PFSK-1 (cell line): ENCODE data around the gene CGB2.

ENCODE experiments used
- FOXP2 ChIP-seq: optimal IDR thresholded peaks from 2 replicates; pipeline ENCODE3; 2011; ENCODE audit warnings: borderline replicate concordance, control low read depth, inconsistent platforms; ENCODE audit not compliant: insufficient read depth; ENCODE audit errors: extremely low read length, extremely low read depth
- POLR2AphosphoS5 ChIP-seq: IDR thresholded peaks from 2 replicates; pipeline ENCODE4 v1.6.1; 2012; ENCODE audit warnings: low read depth, mild to moderate bottlenecking, control low read depth, low read length, moderate library complexity
- REST ChIP-seq, 2 experiments: IDR thresholded peaks; 2 replicates each; pipeline versions ENCODE4 v1.6.1 to v1.8.0; 2011 to 2012; ENCODE audit warnings: low read depth in 2 of 2, low read length in 2 of 2, control low read depth in 1 of 2, inconsistent platforms in 1 of 2, mild to moderate bottlenecking in 1 of 2, moderate library complexity in 1 of 2; ENCODE audit not compliant: insufficient read depth in 1 of 2
- SIN3A ChIP-seq: IDR thresholded peaks from 2 replicates; pipeline ENCODE4 v1.6.1; 2012; ENCODE audit warnings: mild to moderate bottlenecking, low read length, moderate library complexity, borderline replicate concordance; ENCODE audit not compliant: insufficient read depth
- TAF1 ChIP-seq: IDR thresholded peaks from 2 replicates; pipeline ENCODE4 v1.6.1; 2012; ENCODE audit warnings: low read length, control low read depth, borderline replicate concordance; ENCODE audit not compliant: insufficient read depth

The CGB2 gene

GRCh38 chr19:48991011-48991609 lies 40.6 kb upstream of the CGB2 start:
- no peak for TF ChIP-seq SIN3A
- TF ChIP-seq TAF1, result no peak
- TF ChIP-seq FOXP2, result no peak
- TF ChIP-seq POLR2AphosphoS5, result no peak
- no peak for TF ChIP-seq REST (IDR thresholded peaks at IDR 0.05; ENCODE audit: insufficient read depth in 1 of 2, low read depth in 2 of 2, low read length in 2 of 2)

- TF ChIP-seq TAF1 (peak; percentile 62; the same call in 1 of the 2 replicates), POLR2AphosphoS5 (peak; percentile 70; the same call in 1 of the 2 replicates), FOXP2 (no peak), REST (IDR thresholded peaks at IDR 0.05; ENCODE audit: insufficient read depth in 1 of 2, low read depth in 2 of 2, low read length in 2 of 2) (0 out of 4 replicates have a peak, but pooled peaks of 1 of the 2 experiments have one; percentile 21), SIN3A (no peak)
Measured at GRCh38 chr19:48991873-48992580, 39.7 kb upstream of the CGB2 start.

DNA sequence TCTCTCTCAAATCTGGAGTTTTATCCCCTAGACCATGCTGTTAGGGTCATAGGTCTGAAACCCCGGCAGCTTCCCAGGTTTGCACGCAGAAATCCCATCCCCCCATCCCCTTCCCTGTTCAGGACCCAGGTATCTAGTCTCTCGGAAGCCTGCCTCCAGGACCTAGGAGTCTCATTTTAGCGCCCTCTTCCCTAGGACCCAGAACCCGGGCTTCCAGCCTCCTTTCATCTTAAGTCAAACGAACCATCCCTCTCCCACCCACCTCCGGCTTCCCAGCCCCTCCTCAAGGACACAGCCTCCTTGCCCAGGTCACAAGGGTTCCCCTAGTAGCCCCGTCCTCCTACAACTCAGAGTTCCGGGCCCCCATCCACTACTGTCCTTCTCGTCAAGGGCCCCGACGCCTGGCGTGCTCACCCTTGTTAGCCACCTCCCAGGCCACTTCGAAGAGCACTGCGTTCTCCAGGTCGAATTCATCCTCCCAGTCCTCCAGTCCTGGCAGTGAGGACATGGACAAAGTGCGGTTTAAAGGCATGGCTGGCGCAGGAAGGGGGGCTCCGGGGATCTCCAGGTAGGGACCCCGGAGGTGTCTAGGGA lies 39.0 kb upstream of the CGB2 start:
- TF ChIP-seq SIN3A (no peak), TAF1 (peak; percentile 5; the same call in 1 of the 2 replicates)

DNA sequence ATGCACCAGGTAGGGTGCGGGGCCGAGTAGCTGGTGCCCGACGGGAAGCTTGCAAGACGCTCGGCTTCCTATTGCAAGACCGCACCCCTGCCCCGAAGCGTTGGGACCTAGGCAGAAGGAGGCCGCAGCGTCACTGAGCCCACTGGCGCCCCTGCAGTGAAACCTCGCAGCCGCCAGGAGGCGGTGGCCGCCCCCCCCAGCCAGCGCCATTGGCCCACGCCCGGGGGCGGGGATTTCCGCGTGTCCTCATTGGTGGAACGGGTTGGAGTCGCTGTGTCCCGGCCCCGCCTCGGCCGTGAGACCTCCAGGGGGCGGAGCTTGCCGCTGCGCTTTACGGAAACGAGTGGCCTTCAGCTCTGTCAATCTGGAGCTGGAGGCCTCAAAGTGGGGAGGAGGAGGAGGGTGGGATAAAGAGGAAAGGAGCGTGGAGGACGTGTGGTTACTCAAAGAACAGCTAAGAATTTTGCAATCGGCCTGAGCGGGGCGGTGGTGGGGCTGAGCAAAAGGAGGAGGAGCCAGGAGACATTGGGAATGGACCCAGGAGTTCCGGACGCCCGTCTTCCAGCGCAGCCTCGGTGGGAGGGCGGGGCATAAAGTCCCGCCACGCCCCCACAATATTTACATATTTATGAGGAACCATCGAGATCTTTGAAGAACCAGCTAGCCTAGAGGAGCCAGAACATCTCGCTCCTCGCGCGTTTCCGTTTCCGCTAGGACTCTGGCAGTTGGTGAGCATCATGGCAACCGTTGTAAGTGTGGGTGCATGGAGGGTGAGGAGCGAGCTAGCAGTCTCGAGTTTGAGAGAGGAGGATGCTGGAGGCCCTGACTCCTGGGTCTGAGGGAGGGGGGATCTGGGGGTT lies 38.3 kb upstream of the CGB2 start, which contains the start of the genes GYS1 and RUVBL2:
Gene GYS1 (minus strand): TSS at position 135 of the 860 bp plus-strand sequence. CDS start 197 bp downstream, outside the sequence.
Gene RUVBL2 (plus strand): TSS at position 713 of the 860 bp plus-strand sequence. CDS start 25 bp downstream, at position 738.
- TF ChIP-seq FOXP2, result peak; percentile 19
- TF ChIP-seq SIN3A, result peak; percentile 87
- peak; percentile 96 for TF ChIP-seq TAF1
- peak; percentile 85 for TF ChIP-seq POLR2AphosphoS5
- TF ChIP-seq REST (IDR thresholded peaks at IDR 0.05; ENCODE audit: insufficient read depth in 1 of 2, low read depth in 2 of 2, low read length in 2 of 2), result no peak

DNA sequence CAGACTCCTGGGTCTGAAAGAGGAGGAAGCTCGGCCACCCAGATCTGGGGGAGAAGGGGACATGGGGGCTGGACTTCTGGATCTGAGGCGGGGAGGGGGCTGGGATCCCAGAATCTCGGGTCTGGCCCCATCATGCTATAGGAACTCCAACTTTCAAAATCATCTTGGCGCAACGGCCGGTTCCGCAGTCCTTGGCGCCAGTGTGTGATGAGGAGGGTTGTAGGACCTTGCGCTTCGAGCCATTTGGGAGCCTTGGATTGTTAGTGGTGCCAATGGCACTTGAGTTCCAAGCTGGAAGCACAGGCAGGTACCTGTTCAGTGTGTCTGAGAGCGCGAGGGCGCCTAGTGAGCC lies 37.7 kb upstream of the CGB2 start:
- TF ChIP-seq POLR2AphosphoS5, result no peak
- TF ChIP-seq REST (IDR thresholded peaks at IDR 0.05; ENCODE audit: insufficient read depth in 1 of 2, low read depth in 2 of 2, low read length in 2 of 2), result no peak
- no peak for TF ChIP-seq SIN3A
- TF ChIP-seq FOXP2, result no peak
- TF ChIP-seq TAF1, result no peak
